Measurements from ENCODE around the gene RDH13.

DNA sequence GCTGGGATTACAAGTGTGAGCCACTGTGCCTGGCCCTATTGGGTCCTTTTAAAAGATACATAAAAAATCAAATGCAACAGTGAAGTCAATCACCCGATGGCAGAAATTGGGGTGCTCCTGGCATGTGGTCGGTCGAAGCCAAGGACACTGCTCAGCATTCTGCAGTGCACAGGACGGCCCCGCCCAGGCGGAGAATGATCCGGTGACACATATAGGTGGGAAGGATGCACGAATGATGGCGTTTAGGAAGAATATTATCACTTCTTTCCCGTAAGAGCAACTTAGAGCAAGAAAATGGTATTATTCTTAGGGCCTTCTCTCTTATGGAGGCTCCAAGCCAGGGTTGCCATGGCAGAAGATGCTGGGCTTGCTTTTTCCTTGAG lies 21.7 kb downstream of the RDH13 start:
- TF ChIP-seq, protein P1, sequence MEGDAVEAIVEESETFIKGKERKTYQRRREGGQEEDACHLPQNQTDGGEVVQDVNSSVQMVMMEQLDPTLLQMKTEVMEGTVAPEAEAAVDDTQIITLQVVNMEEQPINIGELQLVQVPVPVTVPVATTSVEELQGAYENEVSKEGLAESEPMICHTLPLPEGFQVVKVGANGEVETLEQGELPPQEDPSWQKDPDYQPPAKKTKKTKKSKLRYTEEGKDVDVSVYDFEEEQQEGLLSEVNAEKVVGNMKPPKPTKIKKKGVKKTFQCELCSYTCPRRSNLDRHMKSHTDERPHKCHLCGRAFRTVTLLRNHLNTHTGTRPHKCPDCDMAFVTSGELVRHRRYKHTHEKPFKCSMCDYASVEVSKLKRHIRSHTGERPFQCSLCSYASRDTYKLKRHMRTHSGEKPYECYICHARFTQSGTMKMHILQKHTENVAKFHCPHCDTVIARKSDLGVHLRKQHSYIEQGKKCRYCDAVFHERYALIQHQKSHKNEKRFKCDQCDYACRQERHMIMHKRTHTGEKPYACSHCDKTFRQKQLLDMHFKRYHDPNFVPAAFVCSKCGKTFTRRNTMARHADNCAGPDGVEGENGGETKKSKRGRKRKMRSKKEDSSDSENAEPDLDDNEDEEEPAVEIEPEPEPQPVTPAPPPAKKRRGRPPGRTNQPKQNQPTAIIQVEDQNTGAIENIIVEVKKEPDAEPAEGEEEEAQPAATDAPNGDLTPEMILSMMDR (IDR thresholded peaks at IDR 0.05), result no peak
- no peak for TF ChIP-seq ZFX (IDR thresholded peaks at IDR 0.05; ENCODE audit: borderline replicate concordance)
